GM21825 (cell line): Measurements from ENCODE around the gene TRMT1L.

ENCODE experiments used
- ATAC-seq: cut with Tn5 transposase; IDR thresholded peaks from one replicate; pipeline ENCODE4 v1.9.1; 2021; ENCODE audit warnings: mild to moderate bottlenecking, moderate library complexity; ENCODE audit not compliant: unreplicated experiment

TRMT1L gene

GRCh38 chr1:185132534-185132933, 24.2 kb downstream of the TRMT1L start:
- ATAC-seq: no peak

GRCh38 chr1:185129708-185130107, 27.0 kb downstream of the TRMT1L start:
- no peak for ATAC-seq

- ATAC-seq: no peak
Observed at GRCh38 chr1:185112356-185112755, 44.4 kb downstream of the TRMT1L start.

- no peak for ATAC-seq
Observed at GRCh38 chr1:185111873-185112272, 44.9 kb downstream of the TRMT1L start.

GRCh38 chr1:185110145-185110544, 46.6 kb downstream of the TRMT1L start:
- ATAC-seq: no peak

GRCh38 chr1:185108321-185108720, 48.4 kb downstream of the TRMT1L start:
- ATAC-seq: no peak

- ATAC-seq: no peak
Observed at GRCh38 chr1:185105121-185105520, 51.6 kb downstream of the TRMT1L start.

- no peak for ATAC-seq
Observed at GRCh38 chr1:185104083-185104482, 52.7 kb downstream of the TRMT1L start.

GRCh38 chr1:185096531-185096930, 60.2 kb downstream of the TRMT1L start:
- no peak for ATAC-seq

- ATAC-seq: no peak
Observed at GRCh38 chr1:185094761-185095160, 62.0 kb downstream of the TRMT1L start.

- ATAC-seq: no peak
Observed at GRCh38 chr1:185091480-185091879, 65.3 kb downstream of the TRMT1L start.

GRCh38 chr1:185087746-185088145, 69.0 kb downstream of the TRMT1L start:
- no peak for ATAC-seq

- no peak for ATAC-seq
Observed at GRCh38 chr1:185087101-185087500, 69.7 kb downstream of the TRMT1L start.

GRCh38 chr1:185083818-185084217, 72.9 kb downstream of the TRMT1L start:
- no peak for ATAC-seq

GRCh38 chr1:185080422-185080821, 76.3 kb downstream of the TRMT1L start:
- ATAC-seq: no peak

GRCh38 chr1:185077374-185077773, 79.4 kb downstream of the TRMT1L start:
- ATAC-seq: no peak

- ATAC-seq: no peak
Observed at GRCh38 chr1:185075476-185075875, 81.3 kb downstream of the TRMT1L start.

GRCh38 chr1:185074307-185074706, 82.4 kb downstream of the TRMT1L start:
- ATAC-seq: no peak

- no peak for ATAC-seq
Observed at GRCh38 chr1:185073725-185074124, 83.0 kb downstream of the TRMT1L start.

- ATAC-seq: no peak
Observed at GRCh38 chr1:185070051-185070450, 86.7 kb downstream of the TRMT1L start.

GRCh38 chr1:185069202-185069772, 87.5 kb downstream of the TRMT1L start:
- ATAC-seq: no peak

GRCh38 chr1:185068341-185068740, 88.4 kb downstream of the TRMT1L start:
- no peak for ATAC-seq
